SKM-1 treated with dmso at 0.1 percent for 144 hours (cell line): ENCODE results near the gene RTP1.
"Not testable (repeated sequence)": the region's sequence is repeated elsewhere in the genome, so short reads cannot be mapped to it uniquely, and the experiment has no call there.

ENCODE experiments used
- DNase-seq: peaks from one replicate; lab custom pipeline; 2025; ENCODE audit not compliant: unreplicated experiment; lab: John Stamatoyannopoulos, UW

The RTP1 gene

DNA sequence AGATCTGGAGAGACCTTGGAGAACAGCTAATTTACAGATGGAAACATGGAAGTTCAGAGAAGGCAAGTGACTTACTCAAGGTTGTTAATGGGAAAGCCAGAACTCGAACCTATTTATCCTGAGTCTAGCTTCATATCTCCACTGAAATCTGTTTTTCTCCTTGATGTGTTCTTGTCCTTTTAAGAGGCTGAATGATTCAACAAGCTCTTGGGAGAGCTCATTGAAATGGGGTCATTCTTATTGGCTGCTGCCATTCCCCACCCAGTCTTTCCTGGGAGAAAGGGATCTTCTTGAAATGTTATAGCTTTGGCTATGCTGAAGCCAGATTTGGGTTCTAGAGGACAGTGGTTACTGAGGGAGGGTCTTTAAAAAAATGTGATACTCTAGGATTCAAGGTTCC lies 41.0 kb downstream of the RTP1 start:
- no peak for DNase-seq

DNA sequence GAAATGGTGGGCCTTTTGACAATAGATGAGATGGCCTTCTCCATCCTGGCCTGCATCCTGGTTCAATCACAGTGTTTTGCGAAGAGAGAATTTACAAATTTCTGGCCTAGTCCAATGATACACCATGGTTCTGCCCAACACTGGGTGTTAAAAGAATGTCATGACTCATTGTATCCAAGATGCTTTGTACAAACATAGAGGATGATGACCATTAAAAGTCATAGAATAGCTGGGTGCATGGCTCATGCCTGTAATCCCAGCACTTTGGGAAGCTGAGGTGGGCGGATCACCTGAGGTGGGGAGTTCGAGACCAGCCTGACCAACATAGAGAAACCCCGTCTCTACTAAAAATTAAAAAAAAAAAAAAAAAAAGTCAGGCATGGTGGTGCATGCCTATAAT lies 41.5 kb downstream of the RTP1 start:
- DNase-seq = not testable (repeated sequence)

DNA sequence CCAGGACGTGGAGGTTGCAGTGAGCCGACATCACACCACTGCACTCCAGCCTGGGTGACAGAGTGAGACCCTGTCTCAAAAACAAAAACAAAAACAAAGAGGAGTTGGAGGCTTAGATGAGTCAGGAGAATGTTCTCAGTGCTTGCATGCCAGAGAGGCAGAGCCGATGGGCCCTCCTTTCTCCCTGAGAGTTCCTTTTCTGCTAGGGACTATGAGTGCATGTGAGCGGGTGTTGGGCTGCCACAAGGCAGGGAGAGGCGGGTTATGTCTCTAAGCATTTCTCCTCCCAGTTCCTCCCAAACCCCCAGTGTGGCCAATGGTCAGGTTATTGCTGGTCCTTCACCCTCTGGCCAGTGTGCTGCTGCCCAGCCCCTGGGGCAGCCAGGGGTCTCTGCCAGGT lies 45.1 kb downstream of the RTP1 start:
- DNase-seq = no peak

DNA sequence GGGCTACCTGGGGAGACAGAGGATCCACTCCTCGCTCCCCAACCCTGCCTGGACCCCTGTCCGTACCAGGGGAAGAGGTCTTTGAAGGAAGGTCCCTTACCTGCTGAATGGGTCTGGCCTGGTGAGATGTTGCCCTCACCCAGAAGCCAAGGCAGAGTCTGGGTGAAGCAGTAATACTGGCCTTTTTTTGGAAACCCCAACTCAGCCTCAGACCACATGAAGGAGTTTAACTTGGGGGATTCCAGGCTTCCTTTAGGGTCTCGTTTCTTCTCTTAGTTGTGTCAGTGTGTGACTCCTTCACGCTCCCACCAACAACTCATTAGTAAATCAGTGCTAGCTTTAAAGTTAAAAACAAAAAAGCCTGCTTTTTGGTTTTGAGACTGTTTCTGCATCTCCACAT lies 45.6 kb downstream of the RTP1 start:
- no peak for DNase-seq

DNA sequence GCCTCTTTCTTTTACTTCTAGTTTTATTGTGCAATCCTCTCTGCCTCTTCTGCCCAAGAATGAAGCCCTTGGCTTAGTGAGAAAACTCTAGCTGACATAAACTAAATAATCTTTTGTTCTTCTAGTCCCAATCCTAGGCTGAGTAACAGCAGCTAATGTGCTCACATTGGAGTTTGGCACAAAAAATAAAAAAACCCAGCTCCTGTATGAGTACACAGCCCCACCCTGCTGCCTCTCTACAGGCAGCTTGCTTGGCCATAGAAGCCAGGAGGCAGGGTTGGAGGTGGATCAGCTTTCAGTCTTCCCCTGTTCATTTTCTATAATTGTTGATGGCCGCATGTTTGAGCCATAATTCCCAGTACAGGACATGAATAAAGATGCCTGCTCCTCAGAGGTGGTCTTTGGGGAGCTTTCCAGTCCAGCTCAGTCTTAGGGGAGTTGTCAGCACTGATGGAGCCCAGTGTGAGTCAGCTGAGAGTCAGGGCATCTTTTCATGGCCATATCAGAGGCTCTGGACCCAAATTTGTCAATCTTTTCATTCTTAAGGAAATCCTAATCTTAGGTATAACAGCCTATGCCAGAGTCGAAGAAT lies 46.7 kb downstream of the RTP1 start:
- DNase-seq = no peak

- no peak for DNase-seq
Observed at GRCh38 chr3:187247398-187247797, 50.1 kb downstream of the RTP1 start.
